Gastrocnemius medialis (tissue), 4 donors: Measurements from ENCODE around the gene CRIP3.

Experiments
- POLR2A ChIP-seq, 2 donors: fragments of 450-650 bp; IDR thresholded peaks; one replicate each; pipeline ENCODE4 v1.6.1; 2017; ENCODE audit warnings: antibody characterized with exemption in 2 of 2, mild to moderate bottlenecking in 2 of 2, moderate library complexity in 2 of 2
- TF ChIP-seq, protein P1 (sequence below), 5 experiments: fragments of 450-650 bp in 3 of 5; fragments of 200-600 bp in 2 of 5; sonication (generic) in 2 of 5; IDR thresholded peaks in 4 of 5; conservative IDR thresholded peaks in 1 of 5; 1 replicate in 4 of 5; 2 replicates in 1 of 5; pipeline ENCODE4 v1.5.1; 2016 to 2019; ENCODE audit warnings: antibody characterized with exemption in 5 of 5, mild to moderate bottlenecking in 3 of 5, moderate library complexity in 3 of 5

- TF ChIP-seq, protein P1, sequence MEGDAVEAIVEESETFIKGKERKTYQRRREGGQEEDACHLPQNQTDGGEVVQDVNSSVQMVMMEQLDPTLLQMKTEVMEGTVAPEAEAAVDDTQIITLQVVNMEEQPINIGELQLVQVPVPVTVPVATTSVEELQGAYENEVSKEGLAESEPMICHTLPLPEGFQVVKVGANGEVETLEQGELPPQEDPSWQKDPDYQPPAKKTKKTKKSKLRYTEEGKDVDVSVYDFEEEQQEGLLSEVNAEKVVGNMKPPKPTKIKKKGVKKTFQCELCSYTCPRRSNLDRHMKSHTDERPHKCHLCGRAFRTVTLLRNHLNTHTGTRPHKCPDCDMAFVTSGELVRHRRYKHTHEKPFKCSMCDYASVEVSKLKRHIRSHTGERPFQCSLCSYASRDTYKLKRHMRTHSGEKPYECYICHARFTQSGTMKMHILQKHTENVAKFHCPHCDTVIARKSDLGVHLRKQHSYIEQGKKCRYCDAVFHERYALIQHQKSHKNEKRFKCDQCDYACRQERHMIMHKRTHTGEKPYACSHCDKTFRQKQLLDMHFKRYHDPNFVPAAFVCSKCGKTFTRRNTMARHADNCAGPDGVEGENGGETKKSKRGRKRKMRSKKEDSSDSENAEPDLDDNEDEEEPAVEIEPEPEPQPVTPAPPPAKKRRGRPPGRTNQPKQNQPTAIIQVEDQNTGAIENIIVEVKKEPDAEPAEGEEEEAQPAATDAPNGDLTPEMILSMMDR (IDR thresholded peaks at IDR 0.05 in 4 of 5, conservative IDR thresholded peaks at IDR 0.05 in 1 of 5) = no peak
- TF ChIP-seq POLR2A (IDR thresholded peaks at IDR 0.05) = no peak
These were observed 2.0 kb upstream of the CRIP3 start for GRCh38 chr6:43310624-43311023.
